SK-N-DZ (cell line): Measurements from ENCODE around the gene MYO1B.
"Not testable (repeated sequence)": the region's sequence is repeated elsewhere in the genome, so short reads cannot be mapped to it uniquely, and the experiment has no call there.

Experiments used
- DNase-seq: peaks from one replicate; pipeline ENCODE4 v3.0.0-alpha.2; 2015; ENCODE audit warnings: low spot score
- small RNA-seq, 2 experiments: library from RNA; depleted of rRNA; stranded (forward); fragments of <200 nt; gene quantifications; one replicate each; pipeline ENCODE3, GENCODE V24; 2014

MYO1B gene

GRCh38 chr2:191446910-191447309 is 201.7 kb downstream of the MYO1B start:
- DNase-seq = no peak

- DNase-seq = no peak
Measured at GRCh38 chr2:191451116-191451515, 205.9 kb downstream of the MYO1B start.

- DNase-seq = no peak
Measured at GRCh38 chr2:191452065-191452464, 206.9 kb downstream of the MYO1B start.

- peak; percentile 22 for DNase-seq
Measured at GRCh38 chr2:191453761-191454160, 208.6 kb downstream of the MYO1B start.

GRCh38 chr2:191456506-191456905 is 211.3 kb downstream of the MYO1B start:
- DNase-seq = not testable (repeated sequence)

GRCh38 chr2:191459158-191459557 is 214.0 kb downstream of the MYO1B start:
- DNase-seq = no peak

- no peak for DNase-seq
Measured at GRCh38 chr2:191462370-191462769, 217.2 kb downstream of the MYO1B start.

GRCh38 chr2:191463790-191464189 is 218.6 kb downstream of the MYO1B start:
- no peak for DNase-seq

GRCh38 chr2:191465766-191466420 is 220.7 kb downstream of the MYO1B start:
- no peak for DNase-seq

- DNase-seq = no peak
Measured at GRCh38 chr2:191467113-191467512, 221.9 kb downstream of the MYO1B start.

GRCh38 chr2:191470306-191470705 is 225.1 kb downstream of the MYO1B start:
- no peak for DNase-seq

GRCh38 chr2:191474464-191474863 is 229.3 kb downstream of the MYO1B start:
- DNase-seq = no peak

Small RNAs within 50 kb of the gene (small RNA-seq; reads per million reads assigned to genes)
- gene RNU6-1045P = 0 reads per million in 2 experiments
